HG03139 (cell line): Measurements from ENCODE around the gene INSIG1.

Source experiments
- ATAC-seq: cut with Tn5 transposase; IDR thresholded peaks from one replicate; pipeline ENCODE4 v1.9.1; 2021; ENCODE audit not compliant: unreplicated experiment

INSIG1 gene

GRCh38 chr7:155346285-155346684 is 48.6 kb downstream of the INSIG1 start:
- ATAC-seq, result no peak

- ATAC-seq, result no peak
These were observed 51.1 kb downstream of the INSIG1 start for GRCh38 chr7:155348806-155349205.

GRCh38 chr7:155349601-155350331 is 52.1 kb downstream of the INSIG1 start:
- ATAC-seq, result no peak

- ATAC-seq, result no peak
These were observed 53.6 kb downstream of the INSIG1 start for GRCh38 chr7:155351120-155351870.

- ATAC-seq, result no peak
These were observed 54.5 kb downstream of the INSIG1 start for GRCh38 chr7:155352076-155352752.

- no peak for ATAC-seq
These were observed 55.1 kb downstream of the INSIG1 start for GRCh38 chr7:155352753-155353115.

GRCh38 chr7:155353256-155353897 is 55.7 kb downstream of the INSIG1 start:
- ATAC-seq, result no peak

- ATAC-seq, result no peak
These were observed 56.8 kb downstream of the INSIG1 start for GRCh38 chr7:155354371-155355048.

- ATAC-seq, result no peak
These were observed 57.5 kb downstream of the INSIG1 start for GRCh38 chr7:155355176-155355575.

GRCh38 chr7:155355745-155356144 is 58.1 kb downstream of the INSIG1 start:
- ATAC-seq, result no peak

- no peak for ATAC-seq
These were observed 58.8 kb downstream of the INSIG1 start for GRCh38 chr7:155356323-155357105.

- ATAC-seq, result no peak
These were observed 59.9 kb downstream of the INSIG1 start for GRCh38 chr7:155357573-155358041.

GRCh38 chr7:155358066-155358947 is 60.6 kb downstream of the INSIG1 start:
- no peak for ATAC-seq

- no peak for ATAC-seq
These were observed 61.5 kb downstream of the INSIG1 start for GRCh38 chr7:155358948-155359712.
